Keratinocyte (primary cell): Measurements from ENCODE around the gene SH3PXD2B. TPM values are rescaled to one million over a fixed set of nuclear protein-coding genes. Genes with fewer than 3 reads are reported as not detected.
A peak's percentile ranks its signal among the peaks of the same experiment; 100 is the strongest.

Experiments used
- DNase-seq: peaks from one replicate; pipeline ENCODE4 v3.0.0-alpha.2; 2011; ENCODE audit warnings: low read depth, missing footprints, low spot score
- FAIRE-seq: peaks from 2 replicates; lab custom pipeline; 2011; peaks lifted over from hg19 to GRCh38; lab: Jason Lieb, UNC
- H2AFZ ChIP-seq: 2 replicates; pipeline ENCODE4 v1.6.0; 2012; ENCODE audit warnings: low read length, control low read depth, inconsistent platforms; ENCODE audit not compliant: control insufficient read depth
- H3K27ac ChIP-seq: 2 replicates; pipeline ENCODE4 v1.5.1; 2011; ENCODE audit warnings: low read length; ENCODE audit not compliant: control insufficient read depth, insufficient read depth
- H3K27me3 ChIP-seq: 3 replicates; pipeline ENCODE4 v1.6.0; 2011; ENCODE audit warnings: low read length; ENCODE audit not compliant: control insufficient read depth, insufficient read depth; ENCODE audit errors: extremely low read depth
- H3K36me3 ChIP-seq, 2 experiments: 2 replicates in 1 of 2; 3 replicates in 1 of 2; pipeline ENCODE4 v1.5.1; 2011; ENCODE audit warnings: low read length in 2 of 2, mild to moderate bottlenecking in 1 of 2; ENCODE audit not compliant: control insufficient read depth in 2 of 2, insufficient read depth in 2 of 2; ENCODE audit errors: extremely low read depth in 1 of 2
- H3K4me1 ChIP-seq: 3 replicates; pipeline ENCODE4 v1.5.1; 2011; ENCODE audit warnings: low read length; ENCODE audit not compliant: control insufficient read depth, insufficient read depth; ENCODE audit errors: extremely low read depth
- H3K4me2 ChIP-seq: 3 replicates; pipeline ENCODE4 v1.6.0; 2011; ENCODE audit warnings: low read depth, low read length; ENCODE audit not compliant: control insufficient read depth, insufficient read depth; ENCODE audit errors: extremely low read depth
- H3K4me3 ChIP-seq, 3 experiments: fragments of 200-600 bp in 1 of 3; sonication (generic) in 1 of 3; 2 replicates in 2 of 3; 3 replicates in 1 of 3; pipeline ENCODE4 v1.5.1; 2011 to 2016; ENCODE audit warnings: low read length in 3 of 3, mild to moderate bottlenecking in 3 of 3, control low read depth in 2 of 3, inconsistent platforms in 1 of 3, low read depth in 1 of 3, mixed read lengths in 1 of 3, mixed run types in 1 of 3, moderate library complexity in 1 of 3; ENCODE audit not compliant: control insufficient read depth in 2 of 3, insufficient read depth in 2 of 3; ENCODE audit errors: extremely low read depth in 1 of 3
- H3K79me2 ChIP-seq: 2 replicates; pipeline ENCODE4 v1.6.0; 2012; ENCODE audit warnings: low read length; ENCODE audit not compliant: control insufficient read depth, insufficient read depth
- H3K9ac ChIP-seq: 3 replicates; pipeline ENCODE4 v1.6.0; 2011; ENCODE audit warnings: low read length; ENCODE audit not compliant: control insufficient read depth, insufficient read depth; ENCODE audit errors: extremely low read depth
- H3K9me1 ChIP-seq: 3 replicates; pipeline ENCODE4 v1.6.0; 2011; ENCODE audit warnings: low read length; ENCODE audit not compliant: control insufficient read depth, insufficient read depth; ENCODE audit errors: extremely low read depth
- H3K9me3 ChIP-seq: 2 replicates; pipeline ENCODE4 v1.5.1; 2012; ENCODE audit warnings: low read depth, low read length; ENCODE audit not compliant: control insufficient read depth
- H4K20me1 ChIP-seq: 3 replicates; pipeline ENCODE4 v1.6.0; 2011; ENCODE audit warnings: low read length; ENCODE audit not compliant: control insufficient read depth, insufficient read depth; ENCODE audit errors: extremely low read depth
- EZH2 ChIP-seq: IDR thresholded peaks from one replicate; pipeline ENCODE4 v1.6.1; 2012; ENCODE audit warnings: inconsistent platforms, mild to moderate bottlenecking, low read length, moderate library complexity
- dilution Hi-C: fragments of 300-500 bp; cut with MboI; formaldehyde crosslinking; loops from one replicate; pipeline ENCODE4 v1.7.0; 2020; ENCODE audit warnings: low sequenced_read_pairs; ENCODE audit not compliant: extremely low pct_ligation_motif_present
- polyA plus RNA-seq, 5 experiments: library from polyadenylated mRNA; depleted of rRNA in 3 of 5; stranded (reverse) in 3 of 5; stranded (forward) in 1 of 5; unstranded in 1 of 5; fragments of >200 nt; gene quantifications; 1 replicate in 1 of 5; 2 replicates in 3 of 5; 3 replicates in 1 of 5; pipeline versions ENCODE4 v1.2.1 to v1.2.3, GENCODE V29; 2011 to 2012; ENCODE audit warnings: missing spikeins in 2 of 5, low read depth in 1 of 5, low replicate concordance in 1 of 5
- TF ChIP-seq, protein P1 (sequence below), 3 experiments: IDR thresholded peaks in 1 of 3; conservative IDR thresholded peaks in 1 of 3; optimal IDR thresholded peaks in 1 of 3; 2 replicates in 2 of 3; 3 replicates in 1 of 3; pipeline versions ENCODE3 to v1.5.1; 2011; ENCODE audit warnings: low read length in 3 of 3, mild to moderate bottlenecking in 3 of 3, moderate library complexity in 2 of 3, control low read depth in 1 of 3, inconsistent platforms in 1 of 3; ENCODE audit not compliant: insufficient read depth in 2 of 3; ENCODE audit errors: extremely low read depth in 1 of 3

The SH3PXD2B gene
- polyA plus RNA-seq, 1 donor (not counting 4 experiments of a cell fraction or from before 2014, with no cell fraction given): 17.3 TPM

DNA sequence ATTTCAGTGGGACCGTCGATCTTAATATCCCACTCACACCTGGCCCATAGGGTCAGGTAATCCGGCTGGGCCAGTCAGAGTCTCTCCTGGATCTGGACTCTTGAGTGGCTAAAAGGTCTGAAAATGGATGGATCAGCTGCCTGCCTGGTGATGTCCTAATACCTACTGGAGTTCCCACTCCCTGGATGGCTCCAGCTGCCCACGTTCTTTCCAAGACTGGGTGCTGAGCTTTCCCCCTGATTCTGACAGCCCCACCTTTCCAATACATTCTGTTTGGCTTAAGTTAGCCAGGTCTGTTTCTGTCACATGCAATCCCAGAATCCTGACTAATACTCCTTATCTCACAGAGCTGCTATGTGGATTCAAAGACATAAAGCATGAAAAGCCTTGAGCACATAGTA, 10.2 kb downstream of the SH3PXD2B start:
- H3K79me2 ChIP-seq: peaks cover 23% of the 10 kb centered on the region
- TF ChIP-seq EZH2: no peak
- TF ChIP-seq, protein P1, sequence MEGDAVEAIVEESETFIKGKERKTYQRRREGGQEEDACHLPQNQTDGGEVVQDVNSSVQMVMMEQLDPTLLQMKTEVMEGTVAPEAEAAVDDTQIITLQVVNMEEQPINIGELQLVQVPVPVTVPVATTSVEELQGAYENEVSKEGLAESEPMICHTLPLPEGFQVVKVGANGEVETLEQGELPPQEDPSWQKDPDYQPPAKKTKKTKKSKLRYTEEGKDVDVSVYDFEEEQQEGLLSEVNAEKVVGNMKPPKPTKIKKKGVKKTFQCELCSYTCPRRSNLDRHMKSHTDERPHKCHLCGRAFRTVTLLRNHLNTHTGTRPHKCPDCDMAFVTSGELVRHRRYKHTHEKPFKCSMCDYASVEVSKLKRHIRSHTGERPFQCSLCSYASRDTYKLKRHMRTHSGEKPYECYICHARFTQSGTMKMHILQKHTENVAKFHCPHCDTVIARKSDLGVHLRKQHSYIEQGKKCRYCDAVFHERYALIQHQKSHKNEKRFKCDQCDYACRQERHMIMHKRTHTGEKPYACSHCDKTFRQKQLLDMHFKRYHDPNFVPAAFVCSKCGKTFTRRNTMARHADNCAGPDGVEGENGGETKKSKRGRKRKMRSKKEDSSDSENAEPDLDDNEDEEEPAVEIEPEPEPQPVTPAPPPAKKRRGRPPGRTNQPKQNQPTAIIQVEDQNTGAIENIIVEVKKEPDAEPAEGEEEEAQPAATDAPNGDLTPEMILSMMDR (optimal IDR thresholded peaks at IDR 0.05 in 1 of 3, IDR thresholded peaks at IDR 0.05 in 1 of 3, conservative IDR thresholded peaks at IDR 0.05 in 1 of 3; ENCODE audit: extremely low read depth in 1 of 3, insufficient read depth in 2 of 3, low read length in 3 of 3): no peak
- dilution Hi-C loops: no loop called here

DNA sequence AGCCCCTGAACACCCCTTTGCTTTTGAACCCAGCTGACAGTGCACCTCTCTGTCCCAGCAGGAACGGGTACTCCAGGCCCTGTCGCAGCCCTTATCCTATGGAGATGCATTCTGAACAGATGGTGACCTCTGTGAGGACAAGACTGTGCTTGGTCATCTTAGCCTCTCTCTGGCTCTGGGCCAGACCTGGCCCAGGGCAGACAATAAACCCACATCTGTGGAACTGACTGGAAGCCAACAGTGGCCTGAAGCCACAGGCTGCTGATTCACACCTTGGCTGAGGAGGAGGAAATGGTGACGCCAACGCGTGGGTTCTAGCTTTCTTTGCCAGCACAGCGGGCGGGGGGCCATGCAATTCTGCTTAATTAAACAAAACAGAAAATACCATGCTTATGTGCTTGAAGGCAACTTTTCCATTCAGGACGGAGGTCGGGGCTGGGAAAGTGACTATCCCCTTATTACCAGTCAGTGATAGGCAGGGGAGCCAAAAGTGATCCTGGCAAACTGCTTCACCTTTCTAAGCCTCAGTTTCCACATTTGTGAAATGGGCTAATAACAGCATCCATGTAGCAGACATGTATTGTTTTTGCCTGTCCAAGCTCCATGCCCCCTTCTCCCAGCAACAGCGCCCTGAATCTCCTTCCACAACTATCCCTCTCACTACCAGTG, 10.8 kb downstream of the SH3PXD2B start:
- peaks cover 41% of the 10 kb centered on the region for H4K20me1 ChIP-seq
- H3K9me1 ChIP-seq: no peaks in the 10 kb centered on the region
- dilution Hi-C loops: no loop called here
- H3K79me2 ChIP-seq: peaks cover 23% of the 10 kb centered on the region
- no peak overlapping the region for H3K27ac ChIP-seq
- peaks cover 0 to 1% of the 10 kb centered on the region in 2 experiments for H3K36me3 ChIP-seq
- FAIRE-seq (peak; percentile 94), DNase-seq (no peak)
- no peak overlapping the region for H3K9ac ChIP-seq
- H3K9me3 ChIP-seq: no peaks in the 10 kb centered on the region
- H2AFZ ChIP-seq: no peak overlapping the region
- H3K4me1 ChIP-seq: peaks cover 26% of the 10 kb centered on the region
- H3K27me3 ChIP-seq: no peaks in the 10 kb centered on the region
- peak overlapping the region; percentile 15 for H3K4me2 ChIP-seq
- TF ChIP-seq EZH2: no peak
- TF ChIP-seq, protein P1 (optimal IDR thresholded peaks at IDR 0.05 in 1 of 3, IDR thresholded peaks at IDR 0.05 in 1 of 3, conservative IDR thresholded peaks at IDR 0.05 in 1 of 3; ENCODE audit: extremely low read depth in 1 of 3, insufficient read depth in 2 of 3, low read length in 3 of 3): no peak
- H3K4me3 ChIP-seq: peak overlapping the region in 1 of 3 experiments; percentile 4

More for the DNA sequence above, 10.2 kb downstream of the SH3PXD2B start:
- no peak for DNase-seq
- Histone ChIP-seq H3K9me3 (no peaks in the 10 kb centered on the region), H3K9ac (no peak overlapping the region), H3K4me2 (peak overlapping the region; percentile 15), H4K20me1 (peaks cover 41% of the 10 kb centered on the region), H3K9me1 (no peaks in the 10 kb centered on the region), H3K27me3 (no peaks in the 10 kb centered on the region), H3K27ac (no peak overlapping the region), H3K36me3 (peaks cover 0 to 1% of the 10 kb centered on the region in 2 experiments), H3K4me1 (peaks cover 26% of the 10 kb centered on the region), H3K4me3 (no peak overlapping the region), H2AFZ (no peak overlapping the region)
- FAIRE-seq: no peak
